Calu3 (cell line): Measurements from ENCODE around the gene HAUS3. TPM values are rescaled to one million over a fixed set of nuclear protein-coding genes. Genes with fewer than 3 reads are reported as not detected.

Experiments used
- BruUV-seq: library from RNA; stranded (reverse); fragments of 400-500 nt; replicated peaks from 2 replicates; lab custom pipeline; 2021; lab: Mats Ljungman, UMichigan
- CTCF ChIA-PET: fragments of 300-600 bp; sonication (Branson Sonifier 250); formaldehyde crosslinking; loops from one replicate; lab custom pipeline; 2022; ENCODE audit warnings: antibody characterized with exemption; lab: Charles Lee
- DNase-seq: peaks from one replicate; pipeline ENCODE4 v3.0.0; 2022
- H3K27ac Mint-ChIP-seq: one replicate; pipeline ENCODE4 v1.8.0; 2022; ENCODE audit warnings: mixed read lengths; ENCODE audit not compliant: unreplicated experiment
- H3K27me3 Mint-ChIP-seq: one replicate; pipeline ENCODE4 v1.8.0; 2022; ENCODE audit warnings: mixed read lengths; ENCODE audit not compliant: unreplicated experiment
- H3K36me3 Mint-ChIP-seq: one replicate; pipeline ENCODE4 v1.8.0; 2022; ENCODE audit warnings: mild to moderate bottlenecking, moderate library complexity, mixed read lengths; ENCODE audit not compliant: insufficient read depth, unreplicated experiment
- H3K4me1 Mint-ChIP-seq: one replicate; pipeline ENCODE4 v1.8.0; 2022; ENCODE audit warnings: mild to moderate bottlenecking, low read depth, mixed read lengths; ENCODE audit not compliant: unreplicated experiment
- H3K4me3 Mint-ChIP-seq: one replicate; pipeline ENCODE4 v1.8.0; 2022; ENCODE audit warnings: mild to moderate bottlenecking, low read depth, moderate library complexity, mixed read lengths; ENCODE audit not compliant: unreplicated experiment
- H3K9me3 Mint-ChIP-seq: one replicate; pipeline ENCODE4 v1.8.0; 2022; ENCODE audit warnings: low read depth, mixed read lengths; ENCODE audit not compliant: unreplicated experiment
- CTCF ChIP-seq: fragments of 200-600 bp; IDR thresholded peaks from one replicate; pipeline ENCODE4 v1.8.0; 2022; ENCODE audit warnings: antibody characterized with exemption; ENCODE audit not compliant: unreplicated experiment
- intact Hi-C: fragments of 100-400 bp; cut with micrococcal nuclease; formaldehyde crosslinking; loops from one replicate; pipeline ENCODE4 v1.10.0; 2022; ENCODE audit not compliant: unreplicated experiment
- total RNA-seq: library from RNA; stranded (reverse); gene quantifications from 2 replicates; pipeline ENCODE4 v1.2.3, GENCODE V29; 2022

HAUS3 gene
- total RNA-seq, 1 experiment from 2014 or later = 13.4 TPM

GRCh38 chr4:2273221-2273620 lies 31.3 kb upstream of the HAUS3 start:
- H3K4me3 Mint-ChIP-seq = no peak overlapping the region
- no TSS peak for BruUV-seq

DNA sequence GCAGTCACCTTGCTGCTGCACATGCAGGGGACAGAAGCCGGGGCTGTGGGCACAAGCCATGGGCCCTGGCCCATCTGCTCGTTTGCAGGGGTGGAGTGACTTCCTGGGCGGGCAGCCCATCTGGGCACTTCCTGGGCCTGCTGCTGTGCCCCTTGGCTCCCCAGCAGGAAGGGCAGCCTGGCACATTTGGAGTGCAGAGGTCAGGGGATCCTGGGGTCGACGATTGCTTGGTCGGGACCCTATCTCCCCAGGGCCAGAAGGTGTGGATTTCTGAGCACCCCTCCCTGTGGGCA lies 30.9 kb upstream of the HAUS3 start:
- no peak for TF ChIP-seq CTCF
- no peak overlapping the region for H3K4me3 Mint-ChIP-seq
- intact Hi-C loops = no loop called here
- BruUV-seq = no TSS peak
- DNase-seq = no peak
- no peaks in the 10 kb centered on the region for H3K4me1 Mint-ChIP-seq
- H3K27me3 Mint-ChIP-seq = peaks cover 35% of the 10 kb centered on the region
- H3K36me3 Mint-ChIP-seq = no peaks in the 10 kb centered on the region
- CTCF ChIA-PET = no interaction called here
- H3K9me3 Mint-ChIP-seq = no peaks in the 10 kb centered on the region
- no peak overlapping the region for H3K27ac Mint-ChIP-seq

More at GRCh38 chr4:2273221-2273620, 31.3 kb upstream of the HAUS3 start:
- Mint-ChIP-seq H3K27me3 (peaks cover 35% of the 10 kb centered on the region), H3K36me3 (no peaks in the 10 kb centered on the region), H3K27ac (no peak overlapping the region), H3K9me3 (no peaks in the 10 kb centered on the region), H3K4me1 (no peaks in the 10 kb centered on the region)
- DNase-seq = no peak
- CTCF ChIA-PET = no interaction called here
- intact Hi-C loops = no loop called here
- TF ChIP-seq CTCF = no peak

GRCh38 chr4:2272026-2272827 lies 30.3 kb upstream of the HAUS3 start:
- Mint-ChIP-seq H3K9me3 (no peaks in the 10 kb centered on the region), H3K27me3 (peaks cover 35% of the 10 kb centered on the region), H3K36me3 (no peaks in the 10 kb centered on the region), H3K4me1 (no peaks in the 10 kb centered on the region), H3K4me3 (no peak overlapping the region), H3K27ac (no peak overlapping the region)
- CTCF ChIA-PET = no interaction called here
- no peak for TF ChIP-seq CTCF
- intact Hi-C loops = no loop called here
- BruUV-seq = no TSS peak
- DNase-seq = no peak

GRCh38 chr4:2271279-2272025 lies 29.5 kb upstream of the HAUS3 start:
- CTCF ChIA-PET = no interaction called here
- peaks cover 35% of the 10 kb centered on the region for H3K27me3 Mint-ChIP-seq
- no peaks in the 10 kb centered on the region for H3K36me3 Mint-ChIP-seq
- no TSS peak for BruUV-seq
- H3K4me3 Mint-ChIP-seq = no peak overlapping the region
- H3K27ac Mint-ChIP-seq = no peak overlapping the region
- TF ChIP-seq CTCF = no peak
- DNase-seq = no peak
- intact Hi-C loops = no loop called here
- H3K9me3 Mint-ChIP-seq = no peaks in the 10 kb centered on the region
- no peaks in the 10 kb centered on the region for H3K4me1 Mint-ChIP-seq
